ENCODE results near the gene FERMT2. TPM values are rescaled to one million over a fixed set of nuclear protein-coding genes. Genes with fewer than 3 reads are reported as not detected.
"Not testable (repeated sequence)": the region's sequence is repeated elsewhere in the genome, so short reads cannot be mapped to it uniquely, and the experiment has no call there.

Gene FERMT2
- total and polyA plus RNA-seq, 12 donors: 22.8 to 53.8 (median 40.1) TPM

DNA sequence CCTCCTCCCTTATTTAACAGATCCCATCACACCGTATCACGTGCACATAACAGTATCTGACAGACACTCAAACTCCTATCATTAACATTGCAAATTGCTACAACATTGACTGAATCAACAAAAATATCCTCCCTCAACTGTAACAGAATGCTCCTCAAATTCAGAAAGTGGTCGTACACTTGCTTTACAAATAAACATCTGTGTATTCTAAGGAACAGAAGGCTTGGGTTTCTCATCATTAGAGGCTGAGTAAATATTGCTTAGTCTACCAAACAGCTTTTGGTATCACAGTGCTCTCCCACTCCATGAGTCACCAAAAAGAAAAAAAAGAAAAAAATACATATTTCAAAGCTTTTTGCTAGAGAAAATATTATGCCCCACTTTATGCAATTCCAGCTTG is 23.9 kb downstream of the FERMT2 start:
- Histone ChIP-seq H3K4me3 (no peak overlapping the region), H3K4me1 (replicated peaks in 1 of 2) (peaks cover 0 to 12% of the 10 kb centered on the region in 2 donors), H3K27ac (no peak overlapping the region), H3K9me3 (replicated peaks in 1 of 3) (no peaks in the 10 kb centered on the region), H3K27me3 (no peaks in the 10 kb centered on the region), H3K36me3 (replicated peaks in 1 of 2) (no peaks in the 10 kb centered on the region)
- TF ChIP-seq POLR2A (IDR thresholded peaks at IDR 0.05): no peak
- TF ChIP-seq, protein P1, sequence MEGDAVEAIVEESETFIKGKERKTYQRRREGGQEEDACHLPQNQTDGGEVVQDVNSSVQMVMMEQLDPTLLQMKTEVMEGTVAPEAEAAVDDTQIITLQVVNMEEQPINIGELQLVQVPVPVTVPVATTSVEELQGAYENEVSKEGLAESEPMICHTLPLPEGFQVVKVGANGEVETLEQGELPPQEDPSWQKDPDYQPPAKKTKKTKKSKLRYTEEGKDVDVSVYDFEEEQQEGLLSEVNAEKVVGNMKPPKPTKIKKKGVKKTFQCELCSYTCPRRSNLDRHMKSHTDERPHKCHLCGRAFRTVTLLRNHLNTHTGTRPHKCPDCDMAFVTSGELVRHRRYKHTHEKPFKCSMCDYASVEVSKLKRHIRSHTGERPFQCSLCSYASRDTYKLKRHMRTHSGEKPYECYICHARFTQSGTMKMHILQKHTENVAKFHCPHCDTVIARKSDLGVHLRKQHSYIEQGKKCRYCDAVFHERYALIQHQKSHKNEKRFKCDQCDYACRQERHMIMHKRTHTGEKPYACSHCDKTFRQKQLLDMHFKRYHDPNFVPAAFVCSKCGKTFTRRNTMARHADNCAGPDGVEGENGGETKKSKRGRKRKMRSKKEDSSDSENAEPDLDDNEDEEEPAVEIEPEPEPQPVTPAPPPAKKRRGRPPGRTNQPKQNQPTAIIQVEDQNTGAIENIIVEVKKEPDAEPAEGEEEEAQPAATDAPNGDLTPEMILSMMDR (IDR thresholded peaks at IDR 0.05): no peak
- DNase-seq: no peak
- intact Hi-C loops (cut with DNase I): no loop called here
- 63 to 73% (median 66%) methylated on average over 3 of the region's 3 CpGs for WGBS, 4 donors

DNA sequence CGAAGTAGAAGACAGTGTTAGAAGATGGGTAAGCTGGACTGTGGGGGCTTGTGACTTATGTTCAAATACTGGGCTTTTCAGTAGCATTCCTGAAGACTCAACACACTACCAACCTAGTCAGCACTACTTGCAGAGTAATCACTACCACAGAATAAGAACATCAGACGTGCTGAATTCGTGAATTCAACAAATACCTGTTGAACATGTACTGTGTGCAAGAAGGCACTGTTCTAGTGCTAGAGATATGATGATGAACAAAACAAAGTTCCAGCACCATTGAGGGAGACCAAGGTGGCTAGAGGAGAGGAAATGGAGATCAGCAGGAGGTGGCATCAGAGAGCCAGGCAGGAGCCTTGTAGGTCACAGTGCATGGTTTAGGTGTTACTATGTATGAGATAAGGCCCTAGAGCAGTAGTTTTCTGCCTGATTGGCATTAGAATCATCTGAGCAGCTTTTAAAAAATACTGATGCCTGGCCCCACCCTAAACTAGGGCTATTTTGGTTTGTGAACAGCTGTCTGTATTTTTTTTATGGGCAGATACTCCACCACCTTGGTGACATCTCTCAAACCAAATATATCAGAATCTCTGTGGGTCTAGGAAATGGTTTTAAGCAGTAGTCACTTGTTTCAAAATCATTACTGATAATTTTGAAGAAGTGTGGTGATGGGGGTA is 26.8 kb downstream of the FERMT2 start:
- H3K4me1 ChIP-seq (replicated peaks in 1 of 2): peaks cover 2 to 26% of the 10 kb centered on the region in 2 donors
- no peak for TF ChIP-seq POLR2A (IDR thresholded peaks at IDR 0.05)
- TF ChIP-seq, protein P1 (IDR thresholded peaks at IDR 0.05): peak in 1 of 6 experiments; percentile 8
- H3K27ac ChIP-seq: no peak overlapping the region
- H3K27me3 ChIP-seq: no peaks in the 10 kb centered on the region
- intact Hi-C loops (cut with DNase I): no loop called here
- no peaks in the 10 kb centered on the region for H3K36me3 ChIP-seq (replicated peaks in 1 of 2)
- H3K4me3 ChIP-seq: no peak overlapping the region
- no peaks in the 10 kb centered on the region for H3K9me3 ChIP-seq (replicated peaks in 1 of 3)
- no peak for DNase-seq
- WGBS, 4 donors: 60 to 77% (median 72%) methylated on average over 3 of the region's 3 CpGs

DNA sequence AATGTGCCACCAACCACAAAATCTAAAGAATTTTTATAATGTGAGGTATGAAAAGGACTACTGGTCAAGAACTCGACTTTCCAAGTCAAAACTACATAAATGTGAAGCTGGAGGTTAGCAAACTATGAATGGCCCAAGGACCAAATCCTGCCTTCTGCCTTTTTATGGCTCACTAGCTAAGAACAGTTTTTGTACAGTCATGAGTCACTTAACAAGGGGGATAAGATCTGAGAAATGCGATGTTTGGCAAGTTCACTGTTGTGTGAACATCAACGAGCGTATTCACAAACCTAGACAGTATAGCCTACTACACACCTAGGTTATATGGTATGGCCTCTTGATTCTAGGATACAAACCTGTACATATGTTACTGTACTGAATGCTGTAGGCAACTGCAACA is 28.2 kb downstream of the FERMT2 start:
- no peaks in the 10 kb centered on the region for H3K27me3 ChIP-seq
- intact Hi-C loops (cut with DNase I): no loop called here
- H3K9me3 ChIP-seq (replicated peaks in 1 of 3): no peaks in the 10 kb centered on the region
- H3K4me1 ChIP-seq (replicated peaks in 1 of 2): peaks cover 14 to 40% of the 10 kb centered on the region in 2 donors
- no peak overlapping the region for H3K27ac ChIP-seq
- 66 to 79% (median 73%) methylated on average over 4 of the region's 4 CpGs for WGBS, 4 donors
- H3K36me3 ChIP-seq (replicated peaks in 1 of 2): no peaks in the 10 kb centered on the region
- TF ChIP-seq POLR2A (IDR thresholded peaks at IDR 0.05): no peak
- TF ChIP-seq, protein P1 (IDR thresholded peaks at IDR 0.05): no peak
- DNase-seq: no peak
- H3K4me3 ChIP-seq: no peak overlapping the region

DNA sequence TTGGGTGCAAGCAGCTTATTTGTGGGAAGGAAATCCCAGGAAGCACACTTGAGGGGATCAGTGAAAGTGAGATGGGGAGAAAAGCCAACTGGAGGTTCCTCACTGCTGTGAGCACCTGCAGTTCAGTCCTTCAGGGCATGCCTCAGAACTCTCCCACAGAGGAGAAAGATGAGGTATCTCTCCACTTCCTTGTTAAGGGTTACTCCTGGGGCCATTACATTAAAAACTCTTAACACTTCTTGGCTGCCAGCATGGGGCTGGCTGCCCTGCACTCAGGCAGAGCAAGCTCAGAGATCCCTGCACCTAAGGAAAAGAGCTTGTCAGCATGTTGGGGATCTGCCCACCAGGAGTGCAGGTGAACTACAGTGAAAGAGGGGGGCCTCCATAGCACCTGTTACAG is 28.8 kb downstream of the FERMT2 start:
- H3K27ac ChIP-seq: no peak overlapping the region
- intact Hi-C loops (cut with DNase I): no loop called here
- no peak for DNase-seq
- H3K36me3 ChIP-seq (replicated peaks in 1 of 2): no peaks in the 10 kb centered on the region
- no peak for TF ChIP-seq POLR2A (IDR thresholded peaks at IDR 0.05)
- TF ChIP-seq, protein P1 (IDR thresholded peaks at IDR 0.05): no peak
- peaks cover 17 to 38% of the 10 kb centered on the region in 2 donors for H3K4me1 ChIP-seq (replicated peaks in 1 of 2)
- no peaks in the 10 kb centered on the region for H3K27me3 ChIP-seq
- H3K4me3 ChIP-seq: no peak overlapping the region
- no peaks in the 10 kb centered on the region for H3K9me3 ChIP-seq (replicated peaks in 1 of 3)

DNA sequence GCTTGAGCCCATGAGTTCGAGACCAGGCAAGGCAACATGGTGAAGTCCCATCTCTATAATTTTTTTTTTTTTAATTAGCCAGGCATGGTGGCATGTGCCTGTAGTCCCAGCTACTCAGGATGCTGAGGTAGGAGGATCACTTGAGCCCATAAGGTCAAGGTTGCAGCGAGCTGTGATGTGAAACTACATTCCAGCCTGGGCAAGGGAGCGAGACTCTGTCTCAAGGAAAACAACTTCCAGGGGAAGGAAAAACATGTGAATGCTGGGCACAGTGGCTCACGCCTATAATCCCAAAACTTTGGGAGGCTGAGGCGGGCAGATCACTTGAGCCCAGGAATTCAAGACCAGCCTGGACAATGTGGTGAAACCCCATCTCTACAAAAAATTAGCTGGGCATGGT is 30.4 kb downstream of the FERMT2 start:
- H3K36me3 ChIP-seq (replicated peaks in 1 of 2); H3K9me3 ChIP-seq (replicated peaks in 1 of 3); H3K27ac ChIP-seq; H3K27me3 ChIP-seq; DNase-seq; intact Hi-C loops (cut with DNase I); H3K4me3 ChIP-seq: not testable (repeated sequence)
- WGBS, 4 donors: 82 to 90% (median 83%) methylated on average over 5 of the region's 5 CpGs
- peaks cover 17 to 31% of the 10 kb centered on the region in 2 donors for H3K4me1 ChIP-seq (replicated peaks in 1 of 2)
